EL (cell line): ENCODE measurements around the gene PMP22.
"Not testable (repeated sequence)": the region's sequence is repeated elsewhere in the genome, so short reads cannot be mapped to it uniquely, and the experiment has no call there.

Experiments used
- DNase-seq: peaks from one replicate; pipeline ENCODE4 v3.0.0-alpha.2; 2016

Gene PMP22

GRCh38 chr17:15200574-15200973 is 64.6 kb downstream of the PMP22 start:
- DNase-seq, result not testable (repeated sequence)

DNA sequence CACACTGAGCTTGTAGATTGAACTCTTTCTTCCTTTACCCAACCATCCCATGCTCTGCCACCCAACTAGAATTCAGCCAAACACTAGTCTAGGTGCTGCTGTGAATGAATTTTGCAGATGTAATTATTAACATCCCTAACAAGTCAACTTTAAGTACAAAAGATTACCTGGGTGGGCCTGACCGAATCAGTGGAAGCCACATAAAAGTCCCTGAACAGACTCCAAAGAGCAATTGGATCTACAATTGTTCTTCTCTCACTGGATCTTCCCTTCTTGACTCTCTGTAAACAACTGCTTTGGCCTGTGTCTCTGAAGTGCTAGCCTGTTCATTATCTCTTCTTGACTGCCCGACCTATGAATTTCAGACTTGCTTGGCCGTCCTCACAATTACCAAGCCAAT is 67.9 kb downstream of the PMP22 start:
- DNase-seq, result no peak

GRCh38 chr17:15194859-15195277 is 70.3 kb downstream of the PMP22 start:
- no peak for DNase-seq

DNA sequence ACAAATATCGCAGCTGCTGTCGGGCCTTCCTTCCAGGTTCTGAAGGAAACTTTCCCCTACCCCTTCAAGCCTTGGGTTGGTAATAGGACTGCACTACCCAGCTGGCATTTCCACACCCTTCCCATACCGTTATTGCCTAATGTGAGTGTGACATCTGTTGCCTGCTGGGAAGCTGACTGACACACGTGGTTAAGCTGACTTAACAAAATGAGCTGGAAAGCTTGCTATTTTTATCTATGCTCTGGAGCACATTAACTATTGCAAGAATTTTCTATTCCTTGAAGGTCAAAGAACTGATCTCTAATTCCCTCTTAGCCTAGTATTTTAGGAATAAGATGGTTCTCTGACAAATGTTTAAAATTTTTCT is 79.5 kb downstream of the PMP22 start:
- DNase-seq, result peak; percentile 43

DNA sequence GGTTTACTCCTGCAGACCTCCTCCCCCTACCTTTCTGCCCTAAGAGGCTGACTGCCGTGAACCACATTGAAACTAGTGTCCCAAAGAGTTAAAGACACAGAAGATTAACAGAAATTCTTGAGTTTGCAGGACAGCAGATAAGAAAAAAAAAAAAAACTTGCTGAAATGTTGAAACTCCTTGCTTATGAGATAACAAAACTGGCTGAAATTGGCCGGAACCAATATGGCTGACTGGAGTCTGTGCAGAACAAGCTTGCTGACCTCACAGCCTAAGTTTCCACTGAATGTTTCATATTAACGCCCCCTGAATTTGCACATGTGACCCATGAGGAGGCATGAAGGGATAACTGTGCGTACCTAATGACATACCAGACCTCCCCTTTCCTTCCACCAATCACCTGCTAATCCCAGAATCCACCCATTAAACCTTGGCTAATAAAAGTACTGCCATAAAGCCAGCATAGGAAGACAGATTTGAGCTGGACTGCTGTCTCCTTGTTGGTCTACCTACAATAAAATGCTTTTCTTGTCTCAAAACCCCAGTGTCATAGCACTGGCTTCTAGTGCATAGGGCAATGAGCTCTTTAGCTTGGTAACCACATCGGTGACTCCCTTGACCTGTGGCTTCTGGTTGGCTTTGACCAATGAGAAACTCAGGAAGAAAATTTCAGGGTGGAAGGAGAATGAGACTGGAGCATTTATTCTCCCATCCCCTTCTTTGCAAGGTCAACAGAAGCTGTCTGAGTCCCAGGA is 80.1 kb downstream of the PMP22 start:
- no peak for DNase-seq

GRCh38 chr17:15181816-15182215 is 83.3 kb downstream of the PMP22 start:
- DNase-seq, result no peak

GRCh38 chr17:15181333-15181732 is 83.8 kb downstream of the PMP22 start:
- DNase-seq, result no peak

- no peak for DNase-seq
Observed at GRCh38 chr17:15180121-15180561, 85.0 kb downstream of the PMP22 start.
